Endothelial cell (in vitro differentiated cells): ENCODE measurements around the gene SORCS3. TPM values are rescaled to one million over a fixed set of nuclear protein-coding genes. Genes with fewer than 3 reads are reported as not detected.

Experiments used
- DNase-seq: peaks from one replicate; pipeline ENCODE4 v3.0.0; 2021; ENCODE audit warnings: low spot score
- H3K27ac Mint-ChIP-seq: one replicate; pipeline ENCODE4 v1.8.0; 2021; ENCODE audit warnings: mixed read lengths, inconsistent platforms; ENCODE audit not compliant: unreplicated experiment
- H3K27me3 Mint-ChIP-seq: one replicate; pipeline ENCODE4 v1.8.0; 2021; ENCODE audit warnings: mild to moderate bottlenecking, moderate library complexity, mixed read lengths, inconsistent platforms; ENCODE audit not compliant: unreplicated experiment
- H3K36me3 Mint-ChIP-seq: one replicate; pipeline ENCODE4 v1.8.0; 2021; ENCODE audit warnings: mild to moderate bottlenecking, low read depth, mixed read lengths, inconsistent platforms; ENCODE audit not compliant: unreplicated experiment
- H3K4me1 Mint-ChIP-seq: one replicate; pipeline ENCODE4 v1.8.0; 2021; ENCODE audit warnings: mild to moderate bottlenecking, mixed read lengths, inconsistent platforms; ENCODE audit not compliant: unreplicated experiment
- H3K4me3 Mint-ChIP-seq: one replicate; pipeline ENCODE4 v1.8.0; 2021; ENCODE audit warnings: mild to moderate bottlenecking, mixed read lengths, inconsistent platforms; ENCODE audit not compliant: unreplicated experiment
- H3K9me3 Mint-ChIP-seq: one replicate; pipeline ENCODE4 v1.8.0; 2021; ENCODE audit warnings: mixed read lengths, inconsistent platforms; ENCODE audit not compliant: unreplicated experiment
- total RNA-seq: library from RNA; stranded (reverse); fragmentation: NEBNext Ultra II Directional; extraction: Animal tissue kit (Norgen Biotek cat#: 25700); gene quantifications from one replicate; pipeline ENCODE4 v1.2.1, GENCODE V29; 2021; ENCODE audit not compliant: unreplicated experiment
- TF ChIP-seq, protein P1 (sequence below): fragments of 200-600 bp; sonication (generic); IDR thresholded peaks from one replicate; pipeline ENCODE4 v1.5.0; 2021; ENCODE audit warnings: antibody characterized with exemption; ENCODE audit not compliant: unreplicated experiment

Gene SORCS3
- total RNA-seq, 1 donor from 2014 or later, result not detected

DNA sequence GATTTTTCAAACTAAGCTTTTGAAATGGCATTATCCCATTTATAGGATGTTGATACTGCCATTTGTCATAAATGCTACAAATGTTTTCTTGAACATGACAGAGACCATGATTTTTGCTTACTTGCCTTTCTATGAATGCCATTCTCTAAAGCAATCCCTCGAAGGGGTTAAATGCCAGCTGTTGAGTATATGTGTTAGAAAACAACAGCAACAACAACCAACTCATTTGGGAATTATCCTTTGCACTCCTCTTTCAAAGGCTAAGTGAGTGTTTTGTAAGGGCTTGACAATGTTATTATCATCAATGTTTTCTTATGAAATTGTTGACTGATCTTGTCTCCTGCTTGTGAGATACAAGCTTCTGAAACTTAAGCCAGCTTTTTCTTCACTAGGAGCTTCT lies 529.4 kb downstream of the SORCS3 start:
- Mint-ChIP-seq H3K36me3 (no peaks in the 10 kb centered on the region), H3K9me3 (no peaks in the 10 kb centered on the region), H3K27ac (no peak overlapping the region), H3K4me1 (no peaks in the 10 kb centered on the region), H3K27me3 (no peaks in the 10 kb centered on the region), H3K4me3 (no peak overlapping the region)
- DNase-seq, result no peak
- TF ChIP-seq, protein P1, sequence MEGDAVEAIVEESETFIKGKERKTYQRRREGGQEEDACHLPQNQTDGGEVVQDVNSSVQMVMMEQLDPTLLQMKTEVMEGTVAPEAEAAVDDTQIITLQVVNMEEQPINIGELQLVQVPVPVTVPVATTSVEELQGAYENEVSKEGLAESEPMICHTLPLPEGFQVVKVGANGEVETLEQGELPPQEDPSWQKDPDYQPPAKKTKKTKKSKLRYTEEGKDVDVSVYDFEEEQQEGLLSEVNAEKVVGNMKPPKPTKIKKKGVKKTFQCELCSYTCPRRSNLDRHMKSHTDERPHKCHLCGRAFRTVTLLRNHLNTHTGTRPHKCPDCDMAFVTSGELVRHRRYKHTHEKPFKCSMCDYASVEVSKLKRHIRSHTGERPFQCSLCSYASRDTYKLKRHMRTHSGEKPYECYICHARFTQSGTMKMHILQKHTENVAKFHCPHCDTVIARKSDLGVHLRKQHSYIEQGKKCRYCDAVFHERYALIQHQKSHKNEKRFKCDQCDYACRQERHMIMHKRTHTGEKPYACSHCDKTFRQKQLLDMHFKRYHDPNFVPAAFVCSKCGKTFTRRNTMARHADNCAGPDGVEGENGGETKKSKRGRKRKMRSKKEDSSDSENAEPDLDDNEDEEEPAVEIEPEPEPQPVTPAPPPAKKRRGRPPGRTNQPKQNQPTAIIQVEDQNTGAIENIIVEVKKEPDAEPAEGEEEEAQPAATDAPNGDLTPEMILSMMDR, result no peak

DNA sequence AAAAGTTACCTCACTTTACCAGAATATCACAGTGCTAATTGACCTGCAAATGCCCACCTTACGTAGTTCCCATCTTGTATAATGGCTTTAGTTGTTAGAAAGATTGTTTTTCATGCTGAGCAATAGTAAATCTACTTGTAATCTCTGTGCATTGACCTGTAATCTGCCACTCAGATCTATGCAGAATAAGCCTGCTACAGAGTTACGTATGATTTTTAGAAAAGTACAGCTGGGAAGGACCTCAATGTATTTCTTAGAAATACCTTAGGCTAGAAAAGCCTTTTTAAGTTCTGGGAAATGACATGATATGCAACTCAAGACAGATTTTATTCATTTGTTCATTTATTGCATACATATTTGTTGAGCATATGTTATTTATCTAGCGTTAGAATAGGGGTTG lies 530.9 kb downstream of the SORCS3 start:
- DNase-seq, result no peak
- H3K4me3 Mint-ChIP-seq, result no peak overlapping the region
- H3K27me3 Mint-ChIP-seq, result no peaks in the 10 kb centered on the region
- H3K36me3 Mint-ChIP-seq, result no peaks in the 10 kb centered on the region
- no peaks in the 10 kb centered on the region for H3K4me1 Mint-ChIP-seq
- no peak overlapping the region for H3K27ac Mint-ChIP-seq
- no peaks in the 10 kb centered on the region for H3K9me3 Mint-ChIP-seq
- TF ChIP-seq, protein P1, result no peak

DNA sequence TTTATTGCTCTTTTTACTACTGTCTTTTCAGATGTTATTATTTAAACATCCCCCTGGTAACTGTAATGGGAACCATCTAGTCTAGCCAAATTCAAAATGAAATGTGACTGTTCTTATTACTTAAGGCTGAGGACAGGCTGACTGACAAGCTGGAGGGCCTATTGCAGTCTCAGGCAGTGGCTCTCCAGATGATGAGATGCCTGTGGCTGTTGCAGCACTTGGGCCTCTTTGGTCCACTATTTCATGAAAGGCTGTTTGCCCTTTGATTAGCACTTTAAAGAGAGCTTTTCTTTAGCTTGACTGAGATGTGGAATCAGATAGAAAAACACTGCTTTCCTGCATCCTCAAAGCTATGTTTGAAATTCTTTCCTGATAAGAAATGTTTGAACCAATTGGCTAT lies 540.5 kb downstream of the SORCS3 start:
- H3K27ac Mint-ChIP-seq, result no peak overlapping the region
- H3K27me3 Mint-ChIP-seq, result peaks cover 2% of the 10 kb centered on the region
- H3K9me3 Mint-ChIP-seq, result no peaks in the 10 kb centered on the region
- H3K36me3 Mint-ChIP-seq, result no peaks in the 10 kb centered on the region
- no peak for DNase-seq
- H3K4me1 Mint-ChIP-seq, result no peaks in the 10 kb centered on the region
- TF ChIP-seq, protein P1, result no peak
- no peak overlapping the region for H3K4me3 Mint-ChIP-seq

DNA sequence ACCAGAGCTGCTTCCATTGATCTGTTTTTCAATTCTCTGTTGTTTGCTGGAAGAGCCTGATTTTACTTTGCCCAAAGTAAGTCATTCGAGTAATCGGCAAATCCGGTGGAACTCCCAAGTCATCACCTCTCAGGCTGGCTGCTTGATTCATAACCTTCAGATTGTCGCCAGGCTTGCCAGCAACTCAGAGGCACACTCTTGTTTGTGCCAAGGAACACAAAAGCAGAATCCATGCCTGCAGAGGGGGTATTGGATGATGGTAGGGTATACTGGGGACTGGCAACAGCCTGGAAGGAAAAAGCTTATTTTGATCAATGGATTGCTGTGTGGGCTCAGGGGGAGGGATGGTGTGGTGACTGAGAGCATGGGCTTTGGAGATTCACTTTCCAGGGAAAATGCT lies 542.4 kb downstream of the SORCS3 start:
- peaks cover 2% of the 10 kb centered on the region for H3K27me3 Mint-ChIP-seq
- no peaks in the 10 kb centered on the region for H3K4me1 Mint-ChIP-seq
- H3K9me3 Mint-ChIP-seq, result no peaks in the 10 kb centered on the region
- DNase-seq, result no peak
- H3K4me3 Mint-ChIP-seq, result no peak overlapping the region
- TF ChIP-seq, protein P1, result no peak
- H3K27ac Mint-ChIP-seq, result no peak overlapping the region
- no peaks in the 10 kb centered on the region for H3K36me3 Mint-ChIP-seq

DNA sequence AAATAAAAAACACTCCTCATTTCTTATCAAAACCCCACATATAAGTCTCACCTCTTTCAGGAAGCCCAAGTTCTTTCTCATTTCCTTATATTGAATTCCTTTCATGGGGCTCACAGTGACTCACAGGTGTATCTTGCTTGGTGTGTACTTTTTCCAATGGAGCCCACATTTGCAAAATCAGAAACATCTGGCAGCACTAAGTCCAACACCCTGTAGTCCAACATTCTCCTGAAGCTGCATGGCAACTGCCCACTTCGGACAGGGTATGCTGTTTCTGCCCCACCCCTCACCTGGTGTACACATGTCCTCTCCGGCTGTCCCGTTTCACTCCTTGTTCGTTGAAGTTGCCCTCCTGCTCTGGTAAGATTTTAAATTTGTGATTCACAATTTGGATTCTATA lies 544.1 kb downstream of the SORCS3 start:
- DNase-seq, result no peak
- Mint-ChIP-seq H3K4me3 (no peak overlapping the region), H3K9me3 (no peaks in the 10 kb centered on the region), H3K27me3 (peaks cover 2% of the 10 kb centered on the region), H3K36me3 (no peaks in the 10 kb centered on the region), H3K4me1 (no peaks in the 10 kb centered on the region), H3K27ac (no peak overlapping the region)
- TF ChIP-seq, protein P1, result no peak
